Large intestine (tissue), 3 donors: ENCODE measurements around the gene ADARB2. TPM values are rescaled to one million over a fixed set of nuclear protein-coding genes. Genes with fewer than 3 reads are reported as not detected.
A peak's percentile ranks its signal among the peaks of the same experiment; 100 is the strongest.
"Not testable (repeated sequence)": the region's sequence is repeated elsewhere in the genome, so short reads cannot be mapped to it uniquely, and the experiment has no call there.

Experiments used
- DNase-seq, 2 donors: peaks; one replicate each; pipeline versions ENCODE4 v3.0.0 to v3.0.0-alpha.2; 2013
- H3K27ac ChIP-seq: one replicate; pipeline ENCODE4 v1.5.1; 2013; ENCODE audit warnings: low read length
- H3K27me3 ChIP-seq: 2 replicates; pipeline ENCODE4 v1.6.1; 2013; ENCODE audit warnings: low read length; ENCODE audit not compliant: control insufficient read depth, insufficient read depth
- H3K36me3 ChIP-seq: 2 replicates; pipeline ENCODE4 v1.6.1; 2013; ENCODE audit warnings: low read length; ENCODE audit not compliant: control insufficient read depth, insufficient read depth
- H3K4me1 ChIP-seq: one replicate; pipeline ENCODE4 v1.6.1; 2013; ENCODE audit warnings: low read length; ENCODE audit not compliant: control insufficient read depth, insufficient read depth
- H3K4me3 ChIP-seq: one replicate; pipeline ENCODE4 v1.5.1; 2013; ENCODE audit warnings: low read length
- H3K9me3 ChIP-seq: one replicate; pipeline ENCODE4 v1.6.1; 2013; ENCODE audit warnings: mild to moderate bottlenecking, low read depth, low read length, moderate library complexity; ENCODE audit not compliant: control insufficient read depth
- WGBS: methylation state at CpG from one replicate; pipeline ENCODE4 v1.1.5; 2013; ENCODE audit warnings: low lambda C conversion rate; ENCODE audit not compliant: insufficient coverage; 5-methylcytosine and 5-hydroxymethylcytosine counted together
- polyA plus RNA-seq: library from polyadenylated mRNA; unstranded; fragments of 120-200 nt; gene quantifications from one replicate; pipeline ENCODE4 v1.2.1, GENCODE V29; 2013

Gene ADARB2
- polyA plus RNA-seq, 1 donor, result 0.52 TPM

GRCh38 chr10:1344408-1344807, 392.9 kb downstream of the ADARB2 start:
- no peak for DNase-seq
- Histone ChIP-seq H3K4me1 (no peaks in the 10 kb centered on the region), H3K4me3 (no peak overlapping the region), H3K27ac (no peak overlapping the region), H3K9me3 (no peaks in the 10 kb centered on the region), H3K36me3 (no peaks in the 10 kb centered on the region), H3K27me3 (no peaks in the 10 kb centered on the region)
- no CpG with 5 or more reads among the region's 13 CpGs for WGBS

GRCh38 chr10:1343176-1343575, 394.1 kb downstream of the ADARB2 start:
- no peak for DNase-seq
- no peak overlapping the region for H3K4me3 ChIP-seq
- H3K27ac ChIP-seq, result no peak overlapping the region
- no peaks in the 10 kb centered on the region for H3K27me3 ChIP-seq
- WGBS, result 83% methylated on average over 3 of the region's 5 CpGs
- no peaks in the 10 kb centered on the region for H3K9me3 ChIP-seq
- no peaks in the 10 kb centered on the region for H3K4me1 ChIP-seq
- H3K36me3 ChIP-seq, result no peaks in the 10 kb centered on the region

DNA sequence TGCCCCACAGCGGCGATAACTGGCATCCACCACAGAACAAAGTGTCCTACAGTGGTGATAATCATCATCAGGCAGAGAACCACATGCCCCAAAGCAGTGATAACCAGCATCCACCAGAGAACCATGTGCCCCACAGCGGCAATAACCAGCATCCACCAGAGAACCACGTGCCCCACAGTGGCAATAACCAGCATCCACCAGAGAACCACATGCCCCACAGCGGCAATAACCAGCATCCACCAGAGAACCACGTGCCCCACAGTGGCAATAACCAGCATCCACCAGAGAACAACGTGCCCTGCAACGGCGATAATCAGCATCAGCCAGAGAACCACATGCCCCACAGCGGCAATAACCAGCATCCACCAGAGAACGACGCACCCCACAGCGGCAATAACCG, 396.3 kb downstream of the ADARB2 start:
- H3K36me3 ChIP-seq, H3K4me3 ChIP-seq, H3K27ac ChIP-seq, DNase-seq, H3K4me1 ChIP-seq, H3K27me3 ChIP-seq, H3K9me3 ChIP-seq: not testable (repeated sequence)
- no CpG with 5 or more reads among the region's 14 CpGs for WGBS

- no peak for DNase-seq
- no CpG with 5 or more reads among the region's 6 CpGs for WGBS
- no peaks in the 10 kb centered on the region for H3K36me3 ChIP-seq
Measured at GRCh38 chr10:1339396-1339795, 397.9 kb downstream of the ADARB2 start.

DNA sequence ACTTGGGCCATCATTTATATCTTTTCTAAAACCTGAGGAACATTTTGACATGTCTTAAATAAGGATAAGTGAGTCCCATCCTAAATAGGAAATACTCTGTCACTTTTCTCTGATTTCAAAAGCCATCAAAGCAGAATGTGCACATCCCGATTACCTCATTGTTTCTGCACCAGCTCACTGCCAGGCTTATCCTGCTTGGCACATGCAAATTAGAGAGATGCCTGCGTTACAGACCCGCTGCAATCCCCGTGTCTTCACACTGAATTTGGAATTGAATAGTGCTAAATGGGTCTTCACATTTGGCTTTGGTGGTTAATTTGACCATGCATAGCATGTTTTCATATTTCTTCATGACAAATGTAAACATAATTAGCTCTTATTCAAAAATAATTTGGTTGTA, 401.7 kb downstream of the ADARB2 start:
- H3K9me3 ChIP-seq, result no peaks in the 10 kb centered on the region
- no peak overlapping the region for H3K4me3 ChIP-seq
- no peaks in the 10 kb centered on the region for H3K27me3 ChIP-seq
- no peaks in the 10 kb centered on the region for H3K36me3 ChIP-seq
- H3K27ac ChIP-seq, result no peak overlapping the region
- no peaks in the 10 kb centered on the region for H3K4me1 ChIP-seq
- no peak for DNase-seq
- WGBS, result no CpG with 5 or more reads among the region's 4 CpGs

More at GRCh38 chr10:1339396-1339795, 397.9 kb downstream of the ADARB2 start:
- Histone ChIP-seq H3K4me1 (no peaks in the 10 kb centered on the region), H3K27ac (no peak overlapping the region), H3K4me3 (no peak overlapping the region), H3K9me3 (no peaks in the 10 kb centered on the region), H3K27me3 (no peaks in the 10 kb centered on the region)

- no peak for DNase-seq
- Histone ChIP-seq H3K4me3 (no peak overlapping the region), H3K36me3 (no peaks in the 10 kb centered on the region), H3K27ac (no peak overlapping the region), H3K9me3 (no peaks in the 10 kb centered on the region), H3K27me3 (no peaks in the 10 kb centered on the region), H3K4me1 (no peaks in the 10 kb centered on the region)
- WGBS, result 87% methylated on average over 6 of the region's 15 CpGs
Measured at GRCh38 chr10:1333981-1334380, 403.3 kb downstream of the ADARB2 start.

GRCh38 chr10:1331560-1331959, 405.8 kb downstream of the ADARB2 start:
- H3K27me3 ChIP-seq, result no peaks in the 10 kb centered on the region
- no peak overlapping the region for H3K27ac ChIP-seq
- H3K4me1 ChIP-seq, result no peaks in the 10 kb centered on the region
- peak in 1 of 2 donors; percentile 48 for DNase-seq
- peaks cover 7% of the 10 kb centered on the region for H3K9me3 ChIP-seq
- no CpG with 5 or more reads among the region's 1 CpG for WGBS
- H3K4me3 ChIP-seq, result no peak overlapping the region
- no peaks in the 10 kb centered on the region for H3K36me3 ChIP-seq

DNA sequence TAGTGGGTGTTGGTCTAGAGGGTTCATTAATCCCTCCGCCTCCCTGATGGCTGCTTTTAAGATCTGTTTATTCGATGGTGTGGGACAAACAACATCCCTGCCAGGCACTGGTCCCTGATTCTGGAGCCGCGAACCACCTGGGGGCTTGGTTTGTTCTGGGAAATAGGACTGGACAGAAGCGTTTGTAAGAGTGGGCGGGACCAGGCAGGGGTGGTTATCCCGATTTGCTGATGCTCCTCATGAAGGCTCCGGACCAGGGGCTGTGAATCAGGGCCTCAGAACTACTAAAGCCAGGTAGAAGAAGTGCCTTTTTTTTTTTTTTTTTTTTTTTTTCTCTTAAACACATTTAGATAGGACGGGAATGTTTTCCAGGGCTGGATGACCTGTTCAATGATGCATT, 407.7 kb downstream of the ADARB2 start:
- no CpG with 5 or more reads among the region's 9 CpGs for WGBS
- peaks cover 7% of the 10 kb centered on the region for H3K9me3 ChIP-seq
- no peak overlapping the region for H3K27ac ChIP-seq
- no peaks in the 10 kb centered on the region for H3K27me3 ChIP-seq
- DNase-seq, result no peak
- no peak overlapping the region for H3K4me3 ChIP-seq
- no peaks in the 10 kb centered on the region for H3K36me3 ChIP-seq
- H3K4me1 ChIP-seq, result peaks cover 6% of the 10 kb centered on the region

GRCh38 chr10:1328981-1329614, 408.2 kb downstream of the ADARB2 start:
- no peaks in the 10 kb centered on the region for H3K27me3 ChIP-seq
- peaks cover 6% of the 10 kb centered on the region for H3K4me1 ChIP-seq
- H3K4me3 ChIP-seq, result no peak overlapping the region
- H3K36me3 ChIP-seq, result no peaks in the 10 kb centered on the region
- no peak for DNase-seq
- peaks cover 7% of the 10 kb centered on the region for H3K9me3 ChIP-seq
- H3K27ac ChIP-seq, result no peak overlapping the region
- WGBS, result no CpG with 5 or more reads among the region's 5 CpGs

- no peaks in the 10 kb centered on the region for H3K27me3 ChIP-seq
- WGBS, result 92% methylated on average over 2 of the region's 15 CpGs
Measured at GRCh38 chr10:1328161-1328823, 409.0 kb downstream of the ADARB2 start.

GRCh38 chr10:1327759-1328158, 409.6 kb downstream of the ADARB2 start:
- no peak for DNase-seq
- Histone ChIP-seq H3K9me3 (peaks cover 7% of the 10 kb centered on the region), H3K27me3 (no peaks in the 10 kb centered on the region), H3K4me1 (peaks cover 6% of the 10 kb centered on the region), H3K4me3 (no peak overlapping the region), H3K36me3 (no peaks in the 10 kb centered on the region), H3K27ac (no peak overlapping the region)
- 100% methylated on average over 3 of the region's 15 CpGs for WGBS

More at GRCh38 chr10:1328161-1328823, 409.0 kb downstream of the ADARB2 start:
- no peaks in the 10 kb centered on the region for H3K36me3 ChIP-seq
- no peak overlapping the region for H3K4me3 ChIP-seq
- peaks cover 6% of the 10 kb centered on the region for H3K4me1 ChIP-seq
- H3K27ac ChIP-seq, result no peak overlapping the region
- H3K9me3 ChIP-seq, result peaks cover 7% of the 10 kb centered on the region
- no peak for DNase-seq
